ENCODE measurements around the gene SYDE1. TPM values are rescaled to one million over a fixed set of nuclear protein-coding genes. Genes with fewer than 3 reads are reported as not detected.
"Not testable (repeated sequence)": the region's sequence is repeated elsewhere in the genome, so short reads cannot be mapped to it uniquely, and the experiment has no call there.

SYDE1 gene
- total and polyA plus RNA-seq, 9 donors = 9.4 to 61.9 (median 31.2) TPM

DNA sequence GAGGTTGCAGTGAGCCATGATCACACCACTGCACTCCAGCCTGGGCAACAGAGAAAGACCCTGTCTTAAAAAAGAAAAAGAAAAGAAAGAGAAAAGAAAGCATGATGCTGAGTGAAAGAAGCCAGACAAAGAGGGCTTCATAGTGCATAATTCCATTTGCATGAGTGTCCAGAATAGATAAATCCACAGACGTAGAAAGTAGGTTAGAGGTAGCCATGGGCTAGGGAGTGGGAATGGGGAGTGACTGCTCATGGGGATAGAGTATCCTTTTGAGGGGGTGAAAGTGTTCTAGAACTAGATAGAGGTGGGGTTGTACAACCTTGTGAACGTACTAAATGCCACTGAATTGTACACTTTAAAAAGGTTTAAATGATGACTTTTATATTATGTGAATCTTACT lies 32.8 kb upstream of the SYDE1 start:
- H3K27me3 ChIP-seq = no peaks in the 10 kb centered on the region
- no peaks in the 10 kb centered on the region for H3K36me3 ChIP-seq
- H3K27ac ChIP-seq = no peak overlapping the region
- WGBS, 3 donors = 28 to 43% (median 38%) methylated on average over 2 of the region's 2 CpGs
- no peaks in the 10 kb centered on the region for H3K9me3 ChIP-seq
- no peaks in the 10 kb centered on the region for H3K4me1 ChIP-seq (ENCODE audit: insufficient read depth)
- intact Hi-C loops (cut with DNase I) = no loop called here
- no peak for DNase-seq
- no peak overlapping the region for H3K4me3 ChIP-seq
- TF ChIP-seq EP300 (IDR thresholded peaks at IDR 0.05) (no peak), POLR2A (IDR thresholded peaks at IDR 0.05) (no peak)
- TF ChIP-seq, protein P1, sequence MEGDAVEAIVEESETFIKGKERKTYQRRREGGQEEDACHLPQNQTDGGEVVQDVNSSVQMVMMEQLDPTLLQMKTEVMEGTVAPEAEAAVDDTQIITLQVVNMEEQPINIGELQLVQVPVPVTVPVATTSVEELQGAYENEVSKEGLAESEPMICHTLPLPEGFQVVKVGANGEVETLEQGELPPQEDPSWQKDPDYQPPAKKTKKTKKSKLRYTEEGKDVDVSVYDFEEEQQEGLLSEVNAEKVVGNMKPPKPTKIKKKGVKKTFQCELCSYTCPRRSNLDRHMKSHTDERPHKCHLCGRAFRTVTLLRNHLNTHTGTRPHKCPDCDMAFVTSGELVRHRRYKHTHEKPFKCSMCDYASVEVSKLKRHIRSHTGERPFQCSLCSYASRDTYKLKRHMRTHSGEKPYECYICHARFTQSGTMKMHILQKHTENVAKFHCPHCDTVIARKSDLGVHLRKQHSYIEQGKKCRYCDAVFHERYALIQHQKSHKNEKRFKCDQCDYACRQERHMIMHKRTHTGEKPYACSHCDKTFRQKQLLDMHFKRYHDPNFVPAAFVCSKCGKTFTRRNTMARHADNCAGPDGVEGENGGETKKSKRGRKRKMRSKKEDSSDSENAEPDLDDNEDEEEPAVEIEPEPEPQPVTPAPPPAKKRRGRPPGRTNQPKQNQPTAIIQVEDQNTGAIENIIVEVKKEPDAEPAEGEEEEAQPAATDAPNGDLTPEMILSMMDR (IDR thresholded peaks at IDR 0.05) = no peak

DNA sequence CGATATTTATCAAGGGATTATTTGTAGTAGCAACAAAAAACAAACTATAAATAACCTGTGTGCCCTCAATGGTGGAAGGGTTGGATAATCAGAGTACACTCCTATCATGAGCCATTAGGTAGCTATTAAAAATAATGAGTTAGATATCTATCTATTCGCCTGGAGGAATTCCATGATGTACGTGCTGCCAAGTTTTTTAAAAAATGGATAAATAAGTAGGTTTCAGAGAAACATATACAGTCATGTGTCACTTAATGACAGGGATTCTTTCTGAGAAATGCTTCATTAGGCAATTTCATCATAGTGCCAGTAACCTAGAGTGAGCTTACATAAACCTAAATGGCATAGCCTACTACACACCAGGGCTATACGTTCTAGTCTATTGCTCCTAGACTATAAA lies 31.4 kb upstream of the SYDE1 start:
- no peak for DNase-seq
- TF ChIP-seq EP300 (IDR thresholded peaks at IDR 0.05) = no peak
- TF ChIP-seq, protein P1 (IDR thresholded peaks at IDR 0.05) = no peak
- no peak for TF ChIP-seq POLR2A (IDR thresholded peaks at IDR 0.05)
- Histone ChIP-seq H3K27ac (no peak overlapping the region), H3K9me3 (no peaks in the 10 kb centered on the region), H3K4me1 (ENCODE audit: insufficient read depth) (no peaks in the 10 kb centered on the region), H3K27me3 (no peaks in the 10 kb centered on the region), H3K4me3 (no peak overlapping the region), H3K36me3 (no peaks in the 10 kb centered on the region)
- WGBS, 3 donors = 66 to 73% (median 73%) methylated on average over 4 of the region's 4 CpGs
- intact Hi-C loops (cut with DNase I) = no loop called here

DNA sequence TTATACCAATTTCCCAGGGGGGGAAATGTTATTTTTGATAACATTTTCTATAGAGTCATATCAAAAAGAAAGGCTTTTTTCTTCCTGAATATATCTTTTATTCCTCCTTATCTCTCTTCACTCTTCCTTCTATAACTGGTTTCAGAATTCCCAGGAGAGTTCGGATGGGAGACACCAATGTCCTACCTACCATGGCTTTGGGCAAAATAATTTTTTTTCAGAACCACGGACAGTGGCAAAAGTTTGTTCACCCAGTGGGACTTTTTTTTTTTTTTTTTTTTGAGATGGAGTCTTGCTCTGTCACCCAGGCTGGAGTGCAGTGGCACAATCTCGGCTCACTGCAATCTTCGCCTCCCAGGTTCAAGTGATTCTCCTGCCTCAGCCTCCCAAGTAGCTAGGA lies 27.2 kb upstream of the SYDE1 start:
- H3K27ac ChIP-seq; H3K4me1 ChIP-seq (ENCODE audit: insufficient read depth); H3K9me3 ChIP-seq; H3K4me3 ChIP-seq; intact Hi-C loops (cut with DNase I); H3K36me3 ChIP-seq; DNase-seq; H3K27me3 ChIP-seq: not testable (repeated sequence)
- WGBS, 3 donors = 57 to 63% (median 62%) methylated on average over 4 of the region's 4 CpGs

DNA sequence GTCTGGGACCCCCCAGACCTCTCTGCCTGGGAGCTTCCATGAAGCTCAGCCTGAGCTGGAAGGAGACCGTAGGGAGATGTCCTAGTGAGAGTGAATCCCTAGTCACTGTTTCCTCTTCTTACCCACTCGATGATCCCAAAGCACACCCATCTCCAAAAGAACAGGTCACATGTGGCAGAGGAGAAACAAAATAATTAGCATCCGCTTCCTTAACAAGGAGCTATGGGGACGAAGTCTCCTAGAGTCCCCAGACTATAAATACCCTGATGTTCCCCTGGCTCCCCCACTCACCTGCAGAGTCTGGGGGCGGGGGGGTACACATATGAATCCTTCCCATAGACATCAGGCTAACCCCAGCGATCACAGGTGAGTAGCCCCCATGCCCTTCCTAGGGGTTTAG lies 25.3 kb upstream of the SYDE1 start, which contains the start of gene OR1I1:
Gene OR1I1 (plus strand): TSS at position 301 of the 400 bp plus-strand sequence. CDS start 4,855 bp downstream, outside the sequence.
- H3K4me3 ChIP-seq = no peak within 1 kb of the TSS
- no peaks in the 10 kb centered on the region for H3K4me1 ChIP-seq (ENCODE audit: insufficient read depth)
- H3K27ac ChIP-seq = no peak within 1 kb of the TSS
- no peaks in the 10 kb centered on the region for H3K9me3 ChIP-seq
- 58 to 68% (median 59%) methylated on average over 6 of the region's 6 CpGs for WGBS, 3 donors
- no peak for DNase-seq
- H3K36me3 ChIP-seq = no peaks in the 10 kb centered on the region
- intact Hi-C loops (cut with DNase I) = no loop called here
- no peaks in the 10 kb centered on the region for H3K27me3 ChIP-seq
- TF ChIP-seq, protein P1 (IDR thresholded peaks at IDR 0.05) = no peak
- no peak for TF ChIP-seq POLR2A (IDR thresholded peaks at IDR 0.05)

DNA sequence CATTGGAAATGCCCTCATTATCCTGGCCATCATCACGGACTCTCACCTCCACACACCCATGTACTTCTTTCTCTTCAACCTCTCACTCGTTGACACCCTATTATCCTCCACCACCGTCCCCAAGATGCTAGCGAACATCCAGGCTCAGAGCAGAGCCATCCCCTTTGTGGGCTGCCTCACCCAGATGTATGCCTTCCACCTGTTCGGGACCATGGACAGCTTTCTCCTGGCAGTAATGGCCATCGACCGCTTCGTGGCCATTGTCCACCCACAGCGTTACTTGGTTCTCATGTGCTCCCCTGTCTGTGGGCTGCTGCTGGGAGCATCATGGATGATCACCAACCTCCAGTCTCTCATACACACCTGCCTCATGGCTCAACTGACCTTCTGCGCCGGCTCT lies 20.0 kb upstream of the SYDE1 start:
- no peaks in the 10 kb centered on the region for H3K27me3 ChIP-seq
- no peak for TF ChIP-seq POLR2A (IDR thresholded peaks at IDR 0.05)
- no peak for TF ChIP-seq EP300 (IDR thresholded peaks at IDR 0.05)
- TF ChIP-seq, protein P1 (IDR thresholded peaks at IDR 0.05) = no peak
- no peak overlapping the region for H3K27ac ChIP-seq
- intact Hi-C loops (cut with DNase I) = loop anchor here in 2 of 4 donors (5.0 kb wide), 2 partner anchors 465 to 470 kb away; no protein-coding TSS in a partner anchor
- 74 to 77% (median 76%) methylated on average over 11 of the region's 11 CpGs for WGBS, 3 donors
- H3K36me3 ChIP-seq = no peaks in the 10 kb centered on the region
- DNase-seq = no peak
- H3K9me3 ChIP-seq = no peaks in the 10 kb centered on the region
- H3K4me1 ChIP-seq (ENCODE audit: insufficient read depth) = no peaks in the 10 kb centered on the region
- no peak overlapping the region for H3K4me3 ChIP-seq
